ENCODE data around the gene PRKCI. TPM values are rescaled to one million over a fixed set of nuclear protein-coding genes. Genes with fewer than 3 reads are reported as not detected.
"Not testable (repeated sequence)": the region's sequence is repeated elsewhere in the genome, so short reads cannot be mapped to it uniquely, and the experiment has no call there.

The PRKCI gene
- 25.3 and 36.5 TPM in 2 replicates for total RNA-seq (2012; rRNA removed)

DNA sequence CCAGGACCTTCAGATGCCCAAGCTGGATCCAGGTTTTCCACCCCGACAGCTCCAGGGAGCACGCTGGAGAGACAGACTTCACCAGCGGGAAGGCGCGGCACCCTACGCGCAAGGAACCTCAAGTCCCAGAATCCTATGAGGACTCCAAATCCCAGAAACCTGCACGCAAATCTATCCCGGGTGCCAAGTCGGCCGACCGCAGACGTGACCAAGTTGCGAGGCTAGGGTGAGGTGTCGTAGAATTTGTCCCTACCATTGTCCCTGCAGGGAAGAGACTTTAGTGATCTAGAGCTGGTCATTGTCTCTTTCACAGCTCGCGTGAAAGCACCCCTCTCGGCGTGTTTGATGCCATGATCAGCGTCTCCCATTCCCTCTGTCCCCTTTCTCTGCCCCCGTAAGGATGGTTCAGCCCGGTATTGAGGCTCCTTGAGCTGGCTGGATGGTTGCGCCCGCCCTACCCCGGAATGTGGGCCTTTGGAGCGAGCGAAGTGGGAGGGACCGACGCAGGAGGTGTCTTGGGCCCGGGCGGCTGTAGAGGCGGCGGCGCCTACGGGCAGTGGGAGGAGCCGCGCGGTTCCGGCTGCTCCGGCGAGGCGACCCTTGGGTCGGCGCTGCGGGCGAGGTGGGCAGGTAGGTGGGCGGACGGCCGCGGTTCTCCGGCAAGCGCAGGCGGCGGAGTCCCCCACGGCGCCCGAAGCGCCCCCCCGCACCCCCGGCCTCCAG is at the start of gene PRKCI:
Gene PRKCI, plus strand, starts transcription at position 501 of the 723 bp plus-strand sequence. CDS start 246 bp downstream, outside the sequence.
- peak within 1 kb of the TSS; percentile 91 for H3K9ac ChIP-seq (ENCODE audit: low read depth, low read length)
- H3K4me3 ChIP-seq (ENCODE audit: low read length), result peak within 1 kb of the TSS; percentile 69
- peak within 1 kb of the TSS; percentile 87 for H3K4me2 ChIP-seq (ENCODE audit: low read length)
- H3K4me1 ChIP-seq (ENCODE audit: control insufficient read depth, insufficient read depth, low read length), result peaks cover 21% of the 10 kb centered on the region
- no peaks in the 10 kb centered on the region for H3K36me3 ChIP-seq (ENCODE audit: insufficient read depth, low read length)
- H3K9me3 ChIP-seq (replicated peaks; ENCODE audit: low read length), result no peaks in the 10 kb centered on the region
- H3K27me3 ChIP-seq (ENCODE audit: control insufficient read depth, insufficient read depth, low read length), result no peaks in the 10 kb centered on the region

DNA sequence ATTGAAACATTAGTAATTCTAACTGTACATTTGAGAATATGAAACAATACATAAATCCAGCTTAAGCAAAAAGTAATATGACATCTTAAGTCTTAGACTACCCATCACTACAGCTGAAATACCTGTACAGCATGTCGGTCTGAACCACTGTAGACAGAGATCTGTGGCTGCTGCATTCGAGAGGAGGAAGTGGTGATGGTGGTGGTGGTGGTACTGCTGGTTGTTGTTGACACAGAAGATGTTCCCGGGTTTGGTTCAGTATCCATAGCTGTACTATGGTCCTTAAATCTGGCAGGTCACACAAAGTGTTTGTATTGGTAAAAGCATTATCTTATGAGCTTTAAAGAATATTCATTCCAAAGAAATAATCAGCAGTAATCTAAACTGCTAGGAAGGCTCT is 43.6 kb upstream of the PRKCI start:
- H3K27me3 ChIP-seq (ENCODE audit: control insufficient read depth, insufficient read depth, low read length), result no peaks in the 10 kb centered on the region
- peaks cover 11% of the 10 kb centered on the region for H3K4me1 ChIP-seq (ENCODE audit: control insufficient read depth, insufficient read depth, low read length)
- H3K9ac ChIP-seq (ENCODE audit: low read depth, low read length), result no peak overlapping the region
- no peak overlapping the region for H3K4me3 ChIP-seq (ENCODE audit: low read length)
- H3K9me3 ChIP-seq (replicated peaks; ENCODE audit: low read length), result no peaks in the 10 kb centered on the region
- H3K36me3 ChIP-seq (ENCODE audit: insufficient read depth, low read length), result peaks cover 41% of the 10 kb centered on the region
- H3K4me2 ChIP-seq (ENCODE audit: low read length), result peak overlapping the region; percentile 82

DNA sequence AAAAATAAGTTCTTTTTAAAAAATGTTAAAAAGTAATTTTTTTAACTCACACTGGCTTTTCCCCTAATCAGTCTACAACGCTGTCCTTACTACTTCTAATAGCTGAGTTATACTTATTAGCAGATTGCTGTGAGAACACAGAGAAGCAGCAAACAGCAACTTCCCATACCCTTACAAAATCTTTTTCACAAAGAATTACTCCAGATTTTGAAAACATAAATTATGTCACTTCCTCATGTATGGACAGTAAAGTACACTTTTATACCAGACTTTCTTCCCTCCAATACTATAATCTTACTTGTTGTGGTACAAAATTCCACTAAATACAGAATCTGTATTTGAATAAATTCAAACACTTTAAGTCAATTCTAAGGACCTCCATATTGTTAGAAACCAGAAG is 42.8 kb upstream of the PRKCI start:
- Histone ChIP-seq H3K9me3 (replicated peaks; ENCODE audit: low read length) (no peaks in the 10 kb centered on the region), H3K36me3 (ENCODE audit: insufficient read depth, low read length) (peaks cover 39% of the 10 kb centered on the region), H3K4me2 (ENCODE audit: low read length) (peak overlapping the region; percentile 82), H3K4me3 (ENCODE audit: low read length) (peak overlapping the region; percentile 80), H3K9ac (ENCODE audit: low read depth, low read length) (peak overlapping the region; percentile 92), H3K4me1 (ENCODE audit: control insufficient read depth, insufficient read depth, low read length) (peaks cover 11% of the 10 kb centered on the region), H3K27me3 (ENCODE audit: control insufficient read depth, insufficient read depth, low read length) (no peaks in the 10 kb centered on the region)

DNA sequence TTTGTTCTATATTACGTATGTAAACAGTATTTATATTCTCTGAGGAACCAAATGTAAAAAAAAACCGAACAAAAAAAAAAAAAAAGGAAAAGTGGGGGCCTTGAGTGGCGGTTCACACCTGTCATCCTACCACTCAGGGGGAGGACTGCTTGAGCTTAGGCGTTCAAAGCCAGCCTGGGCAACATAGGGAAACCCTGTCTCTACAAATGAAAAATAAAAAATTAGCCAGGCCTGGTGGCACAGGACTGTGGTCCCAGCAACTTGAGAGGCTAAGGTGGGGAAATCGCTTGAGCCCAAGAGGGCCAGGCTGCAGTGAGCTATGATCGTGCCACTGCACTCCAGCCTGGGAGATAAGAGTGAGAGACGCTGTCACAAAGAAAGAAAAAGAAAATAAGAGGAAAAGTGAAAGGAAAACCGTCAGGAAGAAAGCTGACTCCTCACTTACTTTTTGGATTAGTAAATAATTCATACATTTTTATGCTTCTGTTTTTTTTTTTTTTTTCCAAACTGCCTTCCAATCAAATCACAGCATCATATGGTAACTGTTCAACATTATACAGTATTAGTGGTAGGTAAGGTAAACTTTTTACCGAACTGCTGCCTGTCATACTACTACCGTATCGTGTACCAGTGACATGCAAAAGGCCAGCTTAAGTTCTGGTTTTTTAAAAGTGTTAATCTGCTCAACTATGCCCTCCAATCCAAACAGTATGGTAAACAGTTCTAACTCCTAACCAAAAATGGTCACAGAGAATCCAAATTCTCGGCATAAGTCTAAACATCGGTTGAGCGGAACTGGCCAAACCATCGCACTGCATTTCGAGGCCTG is 41.9 kb upstream of the PRKCI start:
- peaks cover 30% of the 10 kb centered on the region for H3K36me3 ChIP-seq (ENCODE audit: insufficient read depth, low read length)
- peak overlapping the region; percentile 92 for H3K9ac ChIP-seq (ENCODE audit: low read depth, low read length)
- H3K4me2 ChIP-seq (ENCODE audit: low read length), result peak overlapping the region; percentile 82
- peak overlapping the region; percentile 80 for H3K4me3 ChIP-seq (ENCODE audit: low read length)
- no peaks in the 10 kb centered on the region for H3K27me3 ChIP-seq (ENCODE audit: control insufficient read depth, insufficient read depth, low read length)
- no peaks in the 10 kb centered on the region for H3K9me3 ChIP-seq (replicated peaks; ENCODE audit: low read length)
- peaks cover 11% of the 10 kb centered on the region for H3K4me1 ChIP-seq (ENCODE audit: control insufficient read depth, insufficient read depth, low read length)

- Histone ChIP-seq H3K36me3 (ENCODE audit: insufficient read depth, low read length) (peaks cover 24% of the 10 kb centered on the region), H3K4me3 (ENCODE audit: low read length) (peak within 1 kb of the TSS; percentile 80), H3K9ac (ENCODE audit: low read depth, low read length) (peak within 1 kb of the TSS; percentile 92), H3K9me3 (replicated peaks; ENCODE audit: low read length) (no peaks in the 10 kb centered on the region), H3K27me3 (ENCODE audit: control insufficient read depth, insufficient read depth, low read length) (no peaks in the 10 kb centered on the region), H3K4me2 (ENCODE audit: low read length) (peak within 1 kb of the TSS; percentile 82), H3K4me1 (ENCODE audit: control insufficient read depth, insufficient read depth, low read length) (peaks cover 11% of the 10 kb centered on the region)
Observed at GRCh38 chr3:170180908-170181885, 41.0 kb upstream of the PRKCI start, which contains the start of gene PHC3. Gene PHC3, minus strand, starts transcription at chr3:170181733. Its CDS starts 18 bp downstream, at chr3:170181715.

- no peaks in the 10 kb centered on the region for H3K4me1 ChIP-seq (ENCODE audit: control insufficient read depth, insufficient read depth, low read length)
- H3K4me3 ChIP-seq (ENCODE audit: low read length), result no peak overlapping the region
Observed at GRCh38 chr3:170189398-170190256, 32.6 kb upstream of the PRKCI start.

GRCh38 chr3:170195759-170196158 is 26.5 kb upstream of the PRKCI start:
- not testable (repeated sequence) for H3K4me3 ChIP-seq (ENCODE audit: low read length); H3K36me3 ChIP-seq (ENCODE audit: insufficient read depth, low read length); H3K9ac ChIP-seq (ENCODE audit: low read depth, low read length); H3K9me3 ChIP-seq (replicated peaks; ENCODE audit: low read length); H3K4me2 ChIP-seq (ENCODE audit: low read length); H3K4me1 ChIP-seq (ENCODE audit: control insufficient read depth, insufficient read depth, low read length)
- H3K27me3 ChIP-seq (ENCODE audit: control insufficient read depth, insufficient read depth, low read length), result peaks cover 22% of the 10 kb centered on the region

More at GRCh38 chr3:170189398-170190256, 32.6 kb upstream of the PRKCI start:
- Histone ChIP-seq H3K9me3 (replicated peaks; ENCODE audit: low read length) (no peaks in the 10 kb centered on the region), H3K9ac (ENCODE audit: low read depth, low read length) (no peak overlapping the region), H3K4me2 (ENCODE audit: low read length) (peak overlapping the region; percentile 43), H3K27me3 (ENCODE audit: control insufficient read depth, insufficient read depth, low read length) (peaks cover 5% of the 10 kb centered on the region), H3K36me3 (ENCODE audit: insufficient read depth, low read length) (no peaks in the 10 kb centered on the region)

- H3K9me3 ChIP-seq (replicated peaks; ENCODE audit: low read length), result no peaks in the 10 kb centered on the region
Observed at GRCh38 chr3:170196833-170197232, 25.4 kb upstream of the PRKCI start.

GRCh38 chr3:170200987-170201386 is 21.2 kb upstream of the PRKCI start:
- H3K9me3 ChIP-seq (replicated peaks; ENCODE audit: low read length), result no peaks in the 10 kb centered on the region
- H3K9ac ChIP-seq (ENCODE audit: low read depth, low read length), result no peak overlapping the region
- no peaks in the 10 kb centered on the region for H3K4me1 ChIP-seq (ENCODE audit: control insufficient read depth, insufficient read depth, low read length)

More at GRCh38 chr3:170196833-170197232, 25.4 kb upstream of the PRKCI start:
- Histone ChIP-seq H3K27me3 (ENCODE audit: control insufficient read depth, insufficient read depth, low read length) (peaks cover 22% of the 10 kb centered on the region), H3K4me3 (ENCODE audit: low read length) (no peak overlapping the region), H3K36me3 (ENCODE audit: insufficient read depth, low read length) (no peaks in the 10 kb centered on the region), H3K9ac (ENCODE audit: low read depth, low read length) (no peak overlapping the region), H3K4me1 (ENCODE audit: control insufficient read depth, insufficient read depth, low read length) (no peaks in the 10 kb centered on the region), H3K4me2 (ENCODE audit: low read length) (no peak overlapping the region)

GRCh38 chr3:170201527-170201926 is 20.7 kb upstream of the PRKCI start:
- Histone ChIP-seq H3K4me1 (ENCODE audit: control insufficient read depth, insufficient read depth, low read length) (no peaks in the 10 kb centered on the region), H3K9ac (ENCODE audit: low read depth, low read length) (no peak overlapping the region), H3K4me2 (ENCODE audit: low read length) (no peak overlapping the region), H3K27me3 (ENCODE audit: control insufficient read depth, insufficient read depth, low read length) (peaks cover 17% of the 10 kb centered on the region), H3K9me3 (replicated peaks; ENCODE audit: low read length) (no peaks in the 10 kb centered on the region), H3K4me3 (ENCODE audit: low read length) (no peak overlapping the region), H3K36me3 (ENCODE audit: insufficient read depth, low read length) (no peaks in the 10 kb centered on the region)

More at GRCh38 chr3:170200987-170201386, 21.2 kb upstream of the PRKCI start:
- no peak overlapping the region for H3K4me2 ChIP-seq (ENCODE audit: low read length)
- H3K27me3 ChIP-seq (ENCODE audit: control insufficient read depth, insufficient read depth, low read length), result peaks cover 17% of the 10 kb centered on the region
- H3K4me3 ChIP-seq (ENCODE audit: low read length), result no peak overlapping the region
- H3K36me3 ChIP-seq (ENCODE audit: insufficient read depth, low read length), result no peaks in the 10 kb centered on the region
